ENCODE results near the gene SPP2.

The SPP2 gene

DNA sequence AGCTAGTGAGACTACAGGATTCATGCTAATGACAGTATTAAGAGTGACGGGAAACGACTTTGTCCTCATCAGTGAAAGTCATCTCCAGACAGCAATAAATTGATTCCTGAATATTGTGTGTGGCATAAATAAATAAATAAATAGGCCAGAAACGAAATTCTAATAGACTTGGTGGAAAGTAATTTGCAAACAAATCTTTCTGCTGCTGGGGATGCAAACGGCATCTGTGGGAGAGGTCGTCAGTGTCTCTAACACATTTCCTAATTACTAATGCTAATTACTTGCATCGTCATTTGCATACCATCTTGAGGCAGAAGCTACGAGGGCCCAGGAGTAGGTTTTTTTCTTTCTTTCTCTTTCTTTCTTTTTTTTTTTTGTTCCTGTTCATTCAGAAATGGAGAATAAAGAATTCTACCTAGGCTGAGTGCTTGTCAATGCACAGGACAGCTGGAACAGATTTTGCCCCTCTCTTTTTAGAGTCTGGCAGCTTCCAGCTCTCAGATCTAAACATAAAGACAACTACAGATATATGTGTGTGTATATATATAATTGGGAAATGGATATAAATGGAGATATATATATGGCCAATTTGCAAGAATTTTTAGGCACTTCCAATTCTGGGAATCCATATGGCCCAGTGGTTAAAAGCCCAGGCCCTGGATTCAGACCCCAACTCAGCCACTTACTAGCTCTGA is 75.1 kb downstream of the SPP2 start:
- Histone ChIP-seq H3K36me3 (replicated peaks) (no peaks in the 10 kb centered on the region), H3K4me1 (no peaks in the 10 kb centered on the region), H3K27me3 (ENCODE audit: low read depth) (no peaks in the 10 kb centered on the region), H3K4me3 (no peak overlapping the region), H3K9me3 (no peaks in the 10 kb centered on the region)
- DNase-seq (ENCODE audit: low spot score in 2 of 2): no peak
- in situ Hi-C loops (cut with MboI; ENCODE audit: low sequenced_read_pairs): no loop called here

DNA sequence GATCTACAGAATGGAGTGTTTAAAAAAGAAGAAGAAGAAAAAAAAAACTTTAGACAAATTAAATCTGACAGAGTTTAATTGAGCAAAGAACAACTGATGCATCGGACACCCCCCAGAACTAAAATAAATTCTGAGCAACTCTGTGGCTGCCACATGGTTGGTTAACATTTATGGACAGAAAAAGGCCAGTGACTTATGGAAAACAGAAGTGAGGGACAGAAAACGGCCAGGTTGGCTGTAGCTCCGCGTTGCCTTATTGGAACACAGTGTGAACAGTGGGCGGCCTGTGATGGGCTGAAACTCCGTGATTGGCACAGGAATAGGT is 75.6 kb downstream of the SPP2 start:
- DNase-seq (ENCODE audit: low spot score in 2 of 2): no peak
- H3K4me1 ChIP-seq: no peaks in the 10 kb centered on the region
- H3K9me3 ChIP-seq: no peaks in the 10 kb centered on the region
- H3K27me3 ChIP-seq (ENCODE audit: low read depth): no peaks in the 10 kb centered on the region
- H3K4me3 ChIP-seq: no peak overlapping the region
- H3K36me3 ChIP-seq (replicated peaks): no peaks in the 10 kb centered on the region
- in situ Hi-C loops (cut with MboI; ENCODE audit: low sequenced_read_pairs): no loop called here

Data from HAP-1 (cell line).